GM12878 (cell line): Measurements from ENCODE around the gene SOX18. TPM values are rescaled to one million over a fixed set of nuclear protein-coding genes. Genes with fewer than 3 reads are reported as not detected.

Experiments used
- ATAC-seq: fragments of 200-7000 bp; cut with Tn5 transposase; 3 replicates; pipeline ENCODE4 v1.9.1; 2020; ENCODE audit warnings: mild to moderate bottlenecking, moderate library complexity
- BruUV-seq: library from RNA; stranded (reverse); fragments of 400-500 nt; replicated peaks from 2 replicates; lab custom pipeline; 2021; lab: Mats Ljungman, UMichigan
- CTCF ChIA-PET: fragments of 300-600 bp; sonication (Branson Sonifier 250); formaldehyde crosslinking; extraction: SDS; loops from one replicate; lab custom pipeline; 2021; ENCODE audit warnings: inconsistent platforms; lab: Yijun Ruan, JAX
- POLR2A ChIA-PET: fragments of 350-600 bp; formaldehyde crosslinking; extraction: SDS; loops from one replicate; lab custom pipeline; 2021; ENCODE audit warnings: inconsistent platforms; lab: Charles Lee
- RAD21 ChIA-PET: fragments of 300-600 bp; sonication (Branson Sonifier 250); formaldehyde crosslinking; loops from one replicate; lab custom pipeline; 2023; ENCODE audit warnings: antibody characterized with exemption; ENCODE audit not compliant: unreplicated experiment; lab: Charles Lee
- SMC1A ChIA-PET: fragments of 300-600 bp; sonication (Branson Sonifier 250); formaldehyde crosslinking; loops from one replicate; lab custom pipeline; 2023; ENCODE audit not compliant: unreplicated experiment, uncharacterized antibody; lab: Charles Lee
- DNase-seq: peaks from one replicate; pipeline ENCODE4 v3.0.0-alpha.2; 2011; ENCODE audit warnings: low read depth, low spot score
- FAIRE-seq: peaks from 3 replicates; lab custom pipeline; 2011; peaks lifted over from hg19 to GRCh38; lab: Jason Lieb, UNC
- H2AFZ ChIP-seq: 2 replicates; pipeline ENCODE4 v1.6.0; 2011; ENCODE audit warnings: low read depth, low read length, control low read depth; ENCODE audit not compliant: control insufficient read depth
- H3K27ac ChIP-seq: 2 replicates; pipeline ENCODE4 v1.5.1; 2011; ENCODE audit warnings: control low read depth; ENCODE audit not compliant: control insufficient read depth, insufficient read depth
- H3K27me3 ChIP-seq, 2 experiments: replicated peaks in 1 of 2; 2 replicates each; pipeline versions ENCODE4 v1.6.0 to v1.6.1; 2011; ENCODE audit warnings: low read length in 1 of 2; ENCODE audit not compliant: control insufficient read depth in 2 of 2, insufficient read depth in 2 of 2
- H3K36me3 ChIP-seq, 2 experiments: 2 replicates each; pipeline ENCODE4 v1.5.1; 2011; ENCODE audit warnings: low read length in 1 of 2; ENCODE audit not compliant: control insufficient read depth in 2 of 2, insufficient read depth in 2 of 2
- H3K4me1 ChIP-seq: 2 replicates; pipeline ENCODE4 v1.6.1; 2011; ENCODE audit warnings: mild to moderate bottlenecking, low read length, moderate library complexity, mixed read lengths; ENCODE audit not compliant: control insufficient read depth, insufficient read depth
- H3K4me2 ChIP-seq: 2 replicates; pipeline ENCODE4 v1.6.0; 2011; ENCODE audit warnings: control low read depth; ENCODE audit not compliant: control insufficient read depth, insufficient read depth
- H3K4me3 ChIP-seq: fragments of 200-600 bp; sonication (generic); 2 replicates; pipeline ENCODE4 v1.5.1; 2016
- H3K79me2 ChIP-seq: 2 replicates; pipeline ENCODE4 v1.6.0; 2011; ENCODE audit warnings: low read length; ENCODE audit not compliant: control insufficient read depth, insufficient read depth
- H3K9ac ChIP-seq: 2 replicates; pipeline ENCODE4 v1.8.0; 2011; ENCODE audit warnings: low read length, control low read depth, mixed read lengths; ENCODE audit not compliant: control insufficient read depth, insufficient read depth
- H3K9me3 ChIP-seq: replicated peaks from 3 replicates; pipeline ENCODE4 v1.5.1; 2011; ENCODE audit warnings: mild to moderate bottlenecking, low read length; ENCODE audit not compliant: control insufficient read depth, insufficient read depth
- H4K20me1 ChIP-seq: 2 replicates; pipeline ENCODE4 v1.6.0; 2011; ENCODE audit not compliant: control insufficient read depth, insufficient read depth
- CBX3 ChIP-seq: fragments of 200-600 bp; sonication (generic); IDR thresholded peaks from 2 replicates; pipeline ENCODE4 v1.6.1; 2016; ENCODE audit warnings: low read depth, borderline replicate concordance
- CHD1 ChIP-seq: IDR thresholded peaks from 2 replicates; pipeline ENCODE4 v1.6.1; 2012; ENCODE audit warnings: low read depth, low read length, improper control_type of control experiment
- EED ChIP-seq: sonication (generic); IDR thresholded peaks from 2 replicates; pipeline ENCODE4 v1.6.1; 2016; ENCODE audit warnings: antibody characterized with exemption, low read depth
- JUND ChIP-seq: IDR thresholded peaks from 2 replicates; pipeline ENCODE4 v1.6.1; 2012; ENCODE audit warnings: low read depth, mild to moderate bottlenecking, low read length, improper control_type of control experiment, moderate library complexity
- MEF2B ChIP-seq: fragments of 450-650 bp; IDR thresholded peaks from 2 replicates; pipeline ENCODE4 v1.6.1; 2018; ENCODE audit warnings: mild to moderate bottlenecking, moderate library complexity; ENCODE audit not compliant: partially characterized antibody, poor library complexity, severe bottlenecking
- MXI1 ChIP-seq: fragments of 150-350 bp; IDR thresholded peaks from 2 replicates; pipeline ENCODE4 v1.6.1; 2011; ENCODE audit warnings: low read depth, mild to moderate bottlenecking, inconsistent platforms, low read length, improper control_type of control experiment
- NFIC ChIP-seq: IDR thresholded peaks from 2 replicates; pipeline ENCODE4 v1.6.1; 2012; ENCODE audit warnings: low read depth, mild to moderate bottlenecking, inconsistent platforms, low read length, moderate library complexity
- NR2C2 ChIP-seq: IDR thresholded peaks from 2 replicates; pipeline ENCODE4 v1.6.1; 2011; ENCODE audit warnings: borderline replicate concordance, low read depth; ENCODE audit not compliant: control insufficient read depth, insufficient read length
- NRF1 ChIP-seq: conservative IDR thresholded peaks from 2 replicates; pipeline ENCODE4 v1.6.1; 2011; ENCODE audit warnings: mild to moderate bottlenecking, low read depth, low read length, improper control_type of control experiment
- PAX8 ChIP-seq: fragments of 450-650 bp; IDR thresholded peaks from 2 replicates; pipeline ENCODE4 v1.6.1; 2017; ENCODE audit warnings: mild to moderate bottlenecking, moderate library complexity
- RFX5 ChIP-seq: IDR thresholded peaks from 2 replicates; pipeline ENCODE4 v1.6.1; 2011; ENCODE audit warnings: low read depth, low read length, improper control_type of control experiment
- SPI1 ChIP-seq: IDR thresholded peaks from 2 replicates; pipeline ENCODE4 v1.6.1; 2011; ENCODE audit warnings: low read depth, mild to moderate bottlenecking, low read length, moderate library complexity, borderline replicate concordance; ENCODE audit not compliant: insufficient read depth
- ZNF217 ChIP-seq: fragments of 450-650 bp; IDR thresholded peaks from 2 replicates; pipeline ENCODE4 v1.6.1; 2017; ENCODE audit warnings: antibody characterized with exemption, mild to moderate bottlenecking
- ZSCAN29 ChIP-seq: fragments of 450-650 bp; IDR thresholded peaks from 2 replicates; pipeline ENCODE4 v1.6.1; 2017; ENCODE audit warnings: mild to moderate bottlenecking, moderate library complexity
- WGBS: methylation state at CpG from one replicate; pipeline ENCODE4 v1.1.6; 2016; ENCODE audit warnings: low lambda C conversion rate; ENCODE audit not compliant: insufficient replicate concordance, insufficient coverage; ENCODE audit errors: missing lambda C conversion rate; 5-methylcytosine and 5-hydroxymethylcytosine counted together
- in situ Hi-C: fragments of 300-500 bp; cut with MboI; formaldehyde crosslinking; loops from 9 replicates; pipeline ENCODE4 v1.14.3; 2018; ENCODE audit warnings: mixed read lengths
- intact Hi-C: fragments of 100-400 bp; cut with micrococcal nuclease; formaldehyde crosslinking; loops from one replicate; pipeline ENCODE4 v1.14.2; 2022; ENCODE audit not compliant: unreplicated experiment
- polyA plus RNA-seq, 11 experiments: library from polyadenylated mRNA; depleted of rRNA in 4 of 11; unstranded in 6 of 11; stranded (reverse) in 5 of 11; fragments of >200 nt; fragmentation: Nextera tagmentation in 4 of 11; fragmentation: Illumina TruSeq in 1 of 11; extraction: Ambion mirVana in 4 of 11; extraction: Trizol in 1 of 11; gene quantifications; 1 replicate in 1 of 11; 2 replicates in 10 of 11; pipeline versions ENCODE4 v1.2.1 to v1.2.3, GENCODE V29; 2011 to 2016; ENCODE audit warnings: inconsistent platforms in 2 of 11, missing spikeins in 2 of 11, low read depth in 1 of 11
- total RNA-seq, 4 experiments: library from RNA; depleted of rRNA in 3 of 4; stranded (reverse); fragments of >200 nt in 3 of 4; fragmentation: Illumina TruSeq in 1 of 4; extraction: Trizol in 1 of 4; gene quantifications; 2 replicates each; pipeline versions ENCODE4 v1.2.1 to v1.2.3, GENCODE V29; 2013 to 2021
- TF ChIP-seq, protein P1 (sequence below): fragments of 450-650 bp; formaldehyde crosslinking; IDR thresholded peaks from 2 replicates; pipeline ENCODE4 v1.5.0; 2022; ENCODE audit warnings: mild to moderate bottlenecking, missing genetic modification characterization

SOX18 gene
- total and polyA plus RNA-seq, 10 of the 15 experiments (the other 5 are each of a cell fraction or from before 2014, with no cell fraction given): 0.05 to 5.6 (median 0.28) TPM; not detected in 3

DNA sequence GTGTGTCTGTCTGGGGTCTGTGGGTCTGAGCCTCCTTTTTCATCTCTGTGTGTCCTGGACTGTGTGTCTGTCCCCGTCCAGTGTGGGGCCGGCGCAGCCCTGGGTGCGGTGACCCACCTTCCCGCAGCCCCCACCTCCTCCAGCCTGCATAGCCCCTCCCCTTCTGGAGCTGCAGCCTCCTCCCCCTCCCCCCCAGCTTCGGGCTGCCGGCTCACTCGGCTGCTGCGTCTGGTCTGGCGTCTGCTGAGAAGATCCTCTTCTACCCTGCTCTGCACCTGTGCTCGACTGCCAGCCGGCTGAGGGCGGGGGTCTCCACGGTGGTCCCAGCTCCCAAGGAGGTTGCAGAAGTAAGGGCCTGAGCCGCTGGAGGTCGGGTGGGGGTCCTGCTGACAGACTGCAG is 42.3 kb upstream of the SOX18 start (continued):
- TF ChIP-seq, protein P1, sequence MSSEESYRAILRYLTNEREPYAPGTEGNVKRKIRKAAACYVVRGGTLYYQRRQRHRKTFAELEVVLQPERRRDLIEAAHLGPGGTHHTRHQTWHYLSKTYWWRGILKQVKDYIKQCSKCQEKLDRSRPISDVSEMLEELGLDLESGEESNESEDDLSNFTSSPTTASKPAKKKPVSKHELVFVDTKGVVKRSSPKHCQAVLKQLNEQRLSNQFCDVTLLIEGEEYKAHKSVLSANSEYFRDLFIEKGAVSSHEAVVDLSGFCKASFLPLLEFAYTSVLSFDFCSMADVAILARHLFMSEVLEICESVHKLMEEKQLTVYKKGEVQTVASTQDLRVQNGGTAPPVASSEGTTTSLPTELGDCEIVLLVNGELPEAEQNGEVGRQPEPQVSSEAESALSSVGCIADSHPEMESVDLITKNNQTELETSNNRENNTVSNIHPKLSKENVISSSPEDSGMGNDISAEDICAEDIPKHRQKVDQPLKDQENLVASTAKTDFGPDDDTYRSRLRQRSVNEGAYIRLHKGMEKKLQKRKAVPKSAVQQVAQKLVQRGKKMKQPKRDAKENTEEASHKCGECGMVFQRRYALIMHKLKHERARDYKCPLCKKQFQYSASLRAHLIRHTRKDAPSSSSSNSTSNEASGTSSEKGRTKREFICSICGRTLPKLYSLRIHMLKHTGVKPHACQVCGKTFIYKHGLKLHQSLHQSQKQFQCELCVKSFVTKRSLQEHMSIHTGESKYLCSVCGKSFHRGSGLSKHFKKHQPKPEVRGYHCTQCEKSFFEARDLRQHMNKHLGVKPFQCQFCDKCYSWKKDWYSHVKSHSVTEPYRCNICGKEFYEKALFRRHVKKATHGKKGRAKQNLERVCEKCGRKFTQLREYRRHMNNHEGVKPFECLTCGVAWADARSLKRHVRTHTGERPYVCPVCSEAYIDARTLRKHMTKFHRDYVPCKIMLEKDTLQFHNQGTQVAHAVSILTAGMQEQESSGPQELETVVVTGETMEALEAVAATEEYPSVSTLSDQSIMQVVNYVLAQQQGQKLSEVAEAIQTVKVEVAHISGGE (CRISPR knock-in tag): no peak
- TF ChIP-seq NR2C2: no peak
- TF ChIP-seq CBX3: no peak

DNA sequence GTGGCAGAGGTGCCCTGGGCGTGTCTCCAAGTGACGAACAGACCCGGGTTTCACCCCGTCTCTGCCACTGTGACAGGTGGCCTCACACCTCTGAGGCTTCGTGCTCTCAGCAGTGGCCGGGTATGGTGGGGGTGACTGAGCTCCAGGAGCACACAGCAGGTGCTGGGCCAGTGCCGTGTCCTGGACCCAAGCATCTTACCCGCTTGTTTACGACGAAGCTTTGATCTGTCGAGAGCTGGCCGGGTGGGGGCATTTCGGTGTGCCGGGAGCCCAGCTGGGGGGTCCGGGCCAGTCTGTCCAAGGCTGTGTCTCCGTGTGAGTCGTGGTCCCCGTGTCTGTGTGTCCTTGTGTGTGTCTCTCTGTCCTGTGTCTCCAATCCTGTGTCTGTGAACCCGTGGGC is 41.9 kb upstream of the SOX18 start:
- CTCF ChIA-PET: no interaction called here
- in situ Hi-C loops (no loop called here), intact Hi-C loops (no loop called here)
- Histone ChIP-seq H3K9ac (no peak overlapping the region), H3K4me1 (peaks cover 7% of the 10 kb centered on the region), H3K27me3 (no peaks in the 10 kb centered on the region), H3K4me3 (no peak overlapping the region), H2AFZ (no peak overlapping the region), H3K4me2 (no peak overlapping the region), H3K79me2 (no peaks in the 10 kb centered on the region), H3K36me3 (no peaks in the 10 kb centered on the region), H4K20me1 (no peaks in the 10 kb centered on the region), H3K9me3 (peaks cover 7% of the 10 kb centered on the region; the same call in 1 of the 3 replicates), H3K27ac (no peak overlapping the region)
- DNase-seq (no peak), ATAC-seq (no peak; the same call in 2 of the 3 replicates), FAIRE-seq (no peak)
- WGBS: 71% methylated on average over 17 of the region's 19 CpGs
- no TSS peak for BruUV-seq
- POLR2A ChIA-PET: interaction anchor here (0.5 kb wide), 1 partner anchor 32 kb away, joined by 3 read pairs; no protein-coding TSS in a partner anchor
- RAD21 ChIA-PET: no interaction called here
- SMC1A ChIA-PET: no interaction called here
- TF ChIP-seq MXI1: no peak
- TF ChIP-seq SPI1: no peak
- no peak for TF ChIP-seq ZNF217
- TF ChIP-seq NFIC: no peak
- no peak for TF ChIP-seq ZSCAN29
- no peak for TF ChIP-seq PAX8
- TF ChIP-seq JUND: no peak
- TF ChIP-seq NR2C2: no peak
- TF ChIP-seq MEF2B: no peak
- TF ChIP-seq RFX5: no peak
- no peak for TF ChIP-seq CBX3
- no peak for TF ChIP-seq EED
- no peak for TF ChIP-seq NRF1
- no peak for TF ChIP-seq CHD1
